Activated T-helper 17 cell treated with anti-CD3 and anti-CD28 coated beads, Interleukin-2, amount 50 U/mL, for 72 hours (primary cell): ENCODE results near the gene VILL. TPM values are rescaled to one million over a fixed set of nuclear protein-coding genes. Genes with fewer than 3 reads are reported as not detected.

Experiments used
- ATAC-seq: fragments of 150-1000 bp; cut with Tn5 transposase; replicated peaks from 2 replicates; pipeline ENCODE4 v1.10.0; 2021; ENCODE audit warnings: mild to moderate bottlenecking, moderate library complexity
- H3K27ac Mint-ChIP-seq: one replicate; pipeline ENCODE4 v1.8.0; 2022; ENCODE audit warnings: mixed read lengths
- H3K27me3 Mint-ChIP-seq: one replicate; pipeline ENCODE4 v1.8.0; 2022; ENCODE audit warnings: mixed read lengths
- H3K36me3 Mint-ChIP-seq: one replicate; pipeline ENCODE4 v1.8.0; 2022; ENCODE audit warnings: low read depth, mild to moderate bottlenecking, mixed read lengths
- H3K4me1 Mint-ChIP-seq: one replicate; pipeline ENCODE4 v1.8.0; 2022; ENCODE audit warnings: mixed read lengths
- H3K4me3 Mint-ChIP-seq: one replicate; pipeline ENCODE4 v1.8.0; 2022; ENCODE audit warnings: mild to moderate bottlenecking, mixed read lengths
- H3K9me3 Mint-ChIP-seq: one replicate; pipeline ENCODE4 v1.8.0; 2022; ENCODE audit warnings: mixed read lengths
- total RNA-seq, 2 donors: library from RNA; stranded (reverse); gene quantifications; one replicate each; pipeline ENCODE4 v1.2.3, GENCODE V29; 2022

Gene VILL
- 10 to 100 TPM; 12.7 to 13.4 TPM for total RNA-seq

DNA sequence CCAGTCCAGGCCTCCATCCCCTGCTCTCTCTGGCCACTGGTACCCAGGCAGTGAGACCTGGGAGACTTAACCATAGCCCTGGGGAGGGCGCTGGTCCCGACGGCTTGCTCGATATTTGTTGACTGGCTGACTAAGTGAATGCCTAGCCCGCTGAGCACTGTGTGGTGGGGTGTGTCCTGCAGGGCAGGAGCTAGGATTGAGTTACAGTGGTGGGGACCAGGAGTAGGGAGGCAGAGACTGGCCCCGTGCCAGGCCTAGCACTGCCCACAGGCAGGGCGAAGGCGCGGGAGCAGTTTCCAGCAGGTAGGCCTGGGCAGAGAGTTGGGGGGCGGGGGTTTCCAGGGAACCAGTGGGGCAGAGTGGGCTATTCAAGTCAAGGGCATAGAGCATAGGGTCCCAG lies at the start of gene VILL:
Gene VILL (plus strand): TSS at position 260 of the 400 bp plus-strand sequence. CDS start 2,887 bp downstream, outside the sequence.
- no peak for ATAC-seq
- H3K27me3 Mint-ChIP-seq: no peaks in the 10 kb centered on the region
- H3K27ac Mint-ChIP-seq: peak within 1 kb of the TSS; percentile 93
- H3K9me3 Mint-ChIP-seq: no peaks in the 10 kb centered on the region
- H3K4me1 Mint-ChIP-seq: peaks cover 7% of the 10 kb centered on the region
- peaks cover under 1% of the 10 kb centered on the region for H3K36me3 Mint-ChIP-seq
- no peak within 1 kb of the TSS for H3K4me3 Mint-ChIP-seq

GRCh38 chr3:37941608-37942508 lies 48.7 kb upstream of the VILL start:
- Mint-ChIP-seq H3K4me3 (no peak overlapping the region), H3K9me3 (no peaks in the 10 kb centered on the region), H3K4me1 (peaks cover 4% of the 10 kb centered on the region), H3K36me3 (no peaks in the 10 kb centered on the region), H3K27me3 (no peaks in the 10 kb centered on the region), H3K27ac (no peak overlapping the region)
- ATAC-seq: no peak

GRCh38 chr3:37942646-37943045 lies 47.9 kb upstream of the VILL start:
- Mint-ChIP-seq H3K27ac (no peak overlapping the region), H3K9me3 (no peaks in the 10 kb centered on the region), H3K4me3 (no peak overlapping the region)

DNA sequence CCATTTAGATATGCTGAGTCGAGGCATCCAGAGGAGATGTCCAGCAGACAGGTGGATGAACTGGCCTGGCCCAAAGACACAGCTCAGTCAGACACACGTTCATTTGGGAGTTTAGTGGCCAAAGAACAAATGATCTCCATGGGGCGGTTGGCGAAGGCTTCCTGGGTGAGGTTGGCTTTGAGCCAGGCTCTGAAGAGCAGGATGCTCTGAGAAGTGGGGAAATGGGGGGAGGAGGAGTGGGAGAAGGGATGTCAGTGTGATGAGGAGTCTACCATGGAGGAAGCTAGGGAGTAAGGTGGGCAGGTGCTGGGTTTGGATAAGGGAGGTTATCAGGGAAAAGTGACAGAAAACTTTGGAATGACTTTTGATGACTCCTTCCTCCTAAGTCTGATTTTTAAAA lies 47.5 kb upstream of the VILL start:
- H3K4me1 Mint-ChIP-seq: peaks cover 4% of the 10 kb centered on the region
- no peak for ATAC-seq
- no peaks in the 10 kb centered on the region for H3K36me3 Mint-ChIP-seq
- H3K27ac Mint-ChIP-seq: no peak overlapping the region
- H3K4me3 Mint-ChIP-seq: no peak overlapping the region
- H3K27me3 Mint-ChIP-seq: no peaks in the 10 kb centered on the region
- no peaks in the 10 kb centered on the region for H3K9me3 Mint-ChIP-seq

More at GRCh38 chr3:37942646-37943045, 47.9 kb upstream of the VILL start:
- H3K36me3 Mint-ChIP-seq: no peaks in the 10 kb centered on the region
- no peak for ATAC-seq
- H3K27me3 Mint-ChIP-seq: no peaks in the 10 kb centered on the region
- H3K4me1 Mint-ChIP-seq: peaks cover 4% of the 10 kb centered on the region

DNA sequence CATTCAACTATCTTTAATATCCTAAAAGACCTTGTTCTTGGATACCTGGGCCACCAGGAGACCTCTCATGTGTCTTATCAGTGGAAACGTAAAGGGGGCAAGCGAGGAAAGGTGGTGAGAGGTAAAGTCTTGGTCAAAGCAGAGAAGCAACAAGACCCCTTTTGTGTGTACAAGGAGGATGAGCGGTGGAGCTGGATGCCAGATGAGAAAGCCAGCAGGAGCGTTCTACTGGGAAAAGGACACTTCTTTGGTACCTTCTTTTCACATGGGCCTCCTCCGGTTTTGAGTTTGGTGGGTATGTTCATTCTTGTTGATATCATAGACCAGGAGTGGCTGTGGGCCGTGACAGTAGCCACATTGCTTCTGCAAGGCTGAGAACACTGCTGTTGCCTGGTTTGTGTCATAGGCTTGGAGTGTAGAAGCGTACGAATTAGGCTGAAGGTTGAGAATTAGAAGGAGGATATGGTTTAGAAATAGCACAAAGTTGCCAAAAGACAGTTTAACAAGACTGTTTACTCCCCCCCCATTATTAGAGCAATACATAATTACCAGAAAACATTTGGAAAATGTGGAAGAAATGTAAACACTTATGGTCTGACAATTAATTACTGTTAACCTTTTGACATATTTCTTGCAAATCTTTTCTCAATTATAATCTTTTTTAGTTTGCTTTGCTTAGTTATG lies 46.8 kb upstream of the VILL start:
- Mint-ChIP-seq H3K4me1 (peaks cover 4% of the 10 kb centered on the region), H3K9me3 (no peaks in the 10 kb centered on the region), H3K27ac (no peak overlapping the region), H3K27me3 (no peaks in the 10 kb centered on the region), H3K36me3 (no peaks in the 10 kb centered on the region), H3K4me3 (no peak overlapping the region)
- ATAC-seq: no peak

DNA sequence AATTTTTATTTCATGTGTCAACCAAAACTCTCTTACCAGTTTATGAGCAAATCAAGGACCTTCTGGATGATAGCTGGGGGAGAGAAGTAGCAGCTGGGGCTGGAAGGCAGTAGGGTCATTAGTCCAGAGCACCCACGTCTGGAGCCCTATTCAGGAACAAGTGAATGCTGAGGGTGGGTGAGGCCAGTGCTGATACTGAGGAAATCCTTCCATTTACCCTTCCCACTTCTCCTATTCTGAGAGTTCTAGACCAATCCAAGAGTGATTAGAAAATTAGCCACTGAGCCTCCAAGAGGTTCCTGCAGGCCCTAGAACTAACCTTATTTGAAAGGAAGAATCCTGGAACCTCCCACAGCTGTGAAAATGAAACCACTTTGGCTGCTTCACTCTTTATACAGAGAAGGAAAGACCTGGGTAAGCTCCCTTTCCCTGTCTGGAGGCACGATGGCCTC lies 46.2 kb upstream of the VILL start:
- no peak overlapping the region for H3K27ac Mint-ChIP-seq
- H3K9me3 Mint-ChIP-seq: no peaks in the 10 kb centered on the region
- peak; percentile 26 for ATAC-seq
- no peaks in the 10 kb centered on the region for H3K36me3 Mint-ChIP-seq
- no peaks in the 10 kb centered on the region for H3K27me3 Mint-ChIP-seq
- peaks cover 4% of the 10 kb centered on the region for H3K4me1 Mint-ChIP-seq
- no peak overlapping the region for H3K4me3 Mint-ChIP-seq

GRCh38 chr3:37945156-37945806 lies 45.3 kb upstream of the VILL start:
- H3K27me3 Mint-ChIP-seq: no peaks in the 10 kb centered on the region
- H3K9me3 Mint-ChIP-seq: no peaks in the 10 kb centered on the region
- H3K4me3 Mint-ChIP-seq: no peak overlapping the region
- H3K36me3 Mint-ChIP-seq: no peaks in the 10 kb centered on the region
- ATAC-seq: no peak
- no peak overlapping the region for H3K27ac Mint-ChIP-seq
- peaks cover 4% of the 10 kb centered on the region for H3K4me1 Mint-ChIP-seq

DNA sequence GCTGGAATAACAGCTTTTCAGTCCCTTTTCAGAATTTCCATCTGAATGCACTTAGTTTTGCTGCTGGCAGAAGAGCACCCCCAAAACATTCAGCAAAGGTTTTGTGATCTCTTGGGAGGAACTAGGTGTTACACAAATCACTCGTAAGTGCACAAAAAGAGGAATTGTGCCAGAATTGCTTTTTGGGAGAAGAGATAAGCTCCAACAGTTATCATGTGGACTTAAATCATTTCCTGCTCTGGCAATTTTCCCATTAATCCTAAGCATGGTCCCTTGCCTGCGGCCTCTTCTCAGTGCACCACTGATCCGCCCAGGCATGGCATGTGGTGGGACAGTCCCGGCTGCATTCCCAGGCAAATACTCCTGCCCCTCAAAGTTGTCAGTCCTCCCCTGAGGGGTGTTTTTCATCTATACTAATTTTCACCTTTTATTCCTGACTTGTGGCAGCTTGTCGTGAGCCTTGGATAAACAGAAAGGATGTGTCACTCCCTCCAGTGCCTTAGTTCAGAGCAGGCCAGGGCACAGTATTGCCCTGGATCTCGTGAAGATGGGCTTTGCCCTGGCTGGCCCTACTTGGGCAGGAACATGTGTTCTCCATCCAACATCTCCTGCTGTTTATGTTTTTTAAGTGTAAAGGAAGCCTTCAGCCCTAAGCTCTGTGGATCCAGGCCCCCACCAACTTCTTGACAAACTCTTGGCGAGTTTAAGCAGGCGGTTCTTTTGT lies 44.6 kb upstream of the VILL start:
- peaks cover 4% of the 10 kb centered on the region for H3K4me1 Mint-ChIP-seq
- H3K27me3 Mint-ChIP-seq: no peaks in the 10 kb centered on the region
- no peaks in the 10 kb centered on the region for H3K36me3 Mint-ChIP-seq
- no peak overlapping the region for H3K4me3 Mint-ChIP-seq
- no peak overlapping the region for H3K27ac Mint-ChIP-seq
- H3K9me3 Mint-ChIP-seq: no peaks in the 10 kb centered on the region
- ATAC-seq: no peak

GRCh38 chr3:37946531-37946889 lies 44.1 kb upstream of the VILL start:
- Mint-ChIP-seq H3K27me3 (no peaks in the 10 kb centered on the region), H3K36me3 (no peaks in the 10 kb centered on the region), H3K4me3 (no peak overlapping the region), H3K27ac (no peak overlapping the region), H3K4me1 (peaks cover 4% of the 10 kb centered on the region), H3K9me3 (no peaks in the 10 kb centered on the region)
- ATAC-seq: peak; percentile 31

DNA sequence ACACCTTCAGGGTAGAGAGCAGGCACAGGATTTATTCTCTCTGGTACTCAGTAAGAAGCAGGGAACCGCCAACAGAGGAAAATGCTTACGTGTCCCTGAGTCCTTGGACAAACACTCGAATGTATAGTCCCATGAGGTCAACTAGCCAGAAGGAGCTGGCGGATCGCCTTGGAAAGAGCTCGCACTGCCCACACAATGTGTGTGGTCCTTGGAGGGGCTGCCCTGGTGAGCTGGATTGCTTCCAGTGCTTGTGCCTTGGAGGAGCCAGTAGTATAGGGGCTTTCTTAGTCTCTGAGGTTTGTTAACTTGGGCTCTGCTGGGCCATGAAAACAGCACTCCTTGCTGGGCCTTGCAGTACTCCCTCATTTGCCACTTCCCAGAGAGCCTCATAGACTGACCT lies 40.7 kb upstream of the VILL start:
- H3K4me1 Mint-ChIP-seq: no peaks in the 10 kb centered on the region
- no peak overlapping the region for H3K4me3 Mint-ChIP-seq
- no peak for ATAC-seq
- no peaks in the 10 kb centered on the region for H3K9me3 Mint-ChIP-seq
- no peaks in the 10 kb centered on the region for H3K27me3 Mint-ChIP-seq
- no peak overlapping the region for H3K27ac Mint-ChIP-seq
- no peaks in the 10 kb centered on the region for H3K36me3 Mint-ChIP-seq

DNA sequence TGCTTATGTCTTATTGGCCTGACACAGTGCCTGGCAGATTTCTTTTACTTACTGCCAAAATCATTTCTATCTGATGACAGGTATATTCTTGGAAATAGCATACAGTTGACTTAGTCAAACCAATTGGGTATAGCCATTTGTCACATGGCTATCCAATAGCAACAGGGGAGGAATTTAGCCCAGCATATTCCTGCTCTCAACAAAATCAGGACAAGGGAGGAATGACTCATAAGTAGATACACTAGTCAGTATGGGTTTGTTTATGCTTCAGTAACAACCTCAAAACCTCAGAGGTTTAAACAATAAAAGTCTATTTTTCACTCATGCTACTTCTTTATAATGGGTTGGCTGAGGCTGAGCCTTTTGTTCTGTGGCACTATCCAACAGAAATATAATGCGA lies 38.0 kb upstream of the VILL start:
- no peaks in the 10 kb centered on the region for H3K36me3 Mint-ChIP-seq
- peaks cover 9% of the 10 kb centered on the region for H3K4me1 Mint-ChIP-seq
- no peak overlapping the region for H3K27ac Mint-ChIP-seq
- H3K27me3 Mint-ChIP-seq: no peaks in the 10 kb centered on the region
- H3K9me3 Mint-ChIP-seq: no peaks in the 10 kb centered on the region
- ATAC-seq: peak; percentile 49
- no peak overlapping the region for H3K4me3 Mint-ChIP-seq

GRCh38 chr3:37953226-37953625 lies 37.4 kb upstream of the VILL start:
- no peak overlapping the region for H3K27ac Mint-ChIP-seq
- no peak overlapping the region for H3K4me3 Mint-ChIP-seq
- ATAC-seq: no peak
- H3K27me3 Mint-ChIP-seq: no peaks in the 10 kb centered on the region
- H3K36me3 Mint-ChIP-seq: no peaks in the 10 kb centered on the region
- no peaks in the 10 kb centered on the region for H3K9me3 Mint-ChIP-seq
- peaks cover 12% of the 10 kb centered on the region for H3K4me1 Mint-ChIP-seq

- Mint-ChIP-seq H3K9me3 (no peaks in the 10 kb centered on the region), H3K27me3 (no peaks in the 10 kb centered on the region), H3K27ac (no peak overlapping the region), H3K4me3 (no peak overlapping the region), H3K36me3 (no peaks in the 10 kb centered on the region), H3K4me1 (peaks cover 12% of the 10 kb centered on the region)
- ATAC-seq: no peak
Measured at GRCh38 chr3:37953707-37954394, 36.7 kb upstream of the VILL start.

DNA sequence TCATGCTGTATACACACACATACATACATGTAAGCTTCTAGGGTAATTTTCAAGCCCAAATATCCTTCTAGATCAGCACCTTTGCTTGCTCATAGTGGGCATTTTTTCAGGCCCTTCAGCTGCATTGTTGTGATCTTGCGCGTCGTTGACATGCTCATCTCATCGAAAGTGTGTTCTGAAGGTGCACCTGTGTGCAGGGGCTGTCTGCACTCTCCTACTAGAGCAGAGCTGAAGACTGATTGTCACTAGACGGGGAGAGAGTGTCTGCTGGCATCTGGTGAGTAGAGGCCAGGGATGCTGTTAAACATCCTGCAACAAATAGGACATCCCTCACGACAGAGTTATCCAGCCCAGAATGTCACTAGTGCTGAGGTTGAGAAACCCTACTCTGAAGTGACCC lies 35.7 kb upstream of the VILL start:
- Mint-ChIP-seq H3K4me1 (peaks cover 12% of the 10 kb centered on the region), H3K9me3 (no peaks in the 10 kb centered on the region), H3K4me3 (no peak overlapping the region), H3K27me3 (no peaks in the 10 kb centered on the region), H3K27ac (no peak overlapping the region), H3K36me3 (no peaks in the 10 kb centered on the region)
- no peak for ATAC-seq
